AG09319 (cell line): ENCODE results near the gene MITF.

ENCODE experiments used
- DNase-seq: peaks from one replicate; pipeline ENCODE4 v3.0.0-alpha.2; 2010; ENCODE audit warnings: low read depth; ENCODE audit errors: extremely low read depth
- CTCF ChIP-seq: IDR thresholded peaks from 2 replicates; pipeline ENCODE4 v1.5.1; 2011; ENCODE audit warnings: low read depth, mild to moderate bottlenecking, inconsistent platforms, low read length, moderate library complexity

The MITF gene

GRCh38 chr3:69777582-69777967 lies 38.3 kb downstream of the MITF start:
- DNase-seq: no peak
- no peak for TF ChIP-seq CTCF

- no peak for TF ChIP-seq CTCF
- DNase-seq: no peak
Measured at GRCh38 chr3:69781593-69781992, 42.3 kb downstream of the MITF start.

- no peak for TF ChIP-seq CTCF
- DNase-seq: peak; percentile 29
Measured at GRCh38 chr3:69784954-69785514, 45.8 kb downstream of the MITF start.

- no peak for TF ChIP-seq CTCF
- DNase-seq: no peak
Measured at GRCh38 chr3:69785769-69786320, 46.6 kb downstream of the MITF start.

GRCh38 chr3:69786854-69787253 lies 47.6 kb downstream of the MITF start:
- no peak for TF ChIP-seq CTCF
- DNase-seq: no peak

GRCh38 chr3:69787436-69788168 lies 48.3 kb downstream of the MITF start:
- DNase-seq: peak; percentile 20
- no peak for TF ChIP-seq CTCF

- peak; percentile 57 for DNase-seq
- no peak for TF ChIP-seq CTCF
Measured at GRCh38 chr3:69791106-69791505, 51.8 kb downstream of the MITF start.
